GM21367 (cell line): ENCODE data around the gene PTPRB.

Experiments used
- ATAC-seq: cut with Tn5 transposase; IDR thresholded peaks from one replicate; pipeline ENCODE4 v1.9.1; 2021; ENCODE audit not compliant: unreplicated experiment

The PTPRB gene

DNA sequence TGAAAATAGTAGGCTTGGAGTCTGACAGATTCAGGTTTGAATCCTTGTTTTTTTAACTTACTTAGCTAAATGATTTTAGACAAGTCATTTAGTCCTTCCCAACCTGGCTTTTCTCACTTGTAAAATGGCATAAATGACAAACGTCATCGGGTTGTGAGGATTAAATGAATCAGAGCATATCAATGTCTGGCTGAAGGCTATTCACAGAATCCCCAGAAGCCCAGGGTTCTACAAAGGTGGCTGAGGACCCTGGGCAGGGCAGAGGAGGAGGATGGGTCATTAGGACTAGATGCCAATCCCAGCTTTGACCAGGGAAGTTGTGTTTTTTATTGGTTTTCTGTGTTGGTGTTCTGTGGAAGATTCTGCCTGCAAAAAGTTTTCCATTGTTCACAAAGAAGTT, 7.6 kb upstream of the PTPRB start:
- no peak for ATAC-seq

- ATAC-seq, result no peak
Measured at GRCh38 chr12:70643939-70644338, 6.7 kb upstream of the PTPRB start.

DNA sequence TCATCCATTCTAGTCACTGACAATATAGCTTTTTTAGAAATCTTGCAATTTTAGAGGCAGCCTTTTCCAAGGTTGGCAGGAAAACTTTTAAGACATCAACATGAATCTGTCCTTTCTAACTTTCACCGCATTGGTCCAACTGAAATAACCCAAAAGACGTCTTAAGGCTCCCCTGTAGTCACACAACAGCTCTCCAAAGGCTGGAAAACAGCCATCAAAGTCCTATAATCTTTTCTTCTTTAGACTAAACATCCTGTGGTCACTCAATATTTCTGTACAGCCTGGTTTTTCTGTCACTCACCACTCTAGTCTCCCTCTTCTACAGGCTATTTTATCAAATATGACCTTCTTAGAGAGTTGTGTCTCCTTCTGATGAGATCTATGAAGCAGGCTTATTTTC, 4.5 kb upstream of the PTPRB start:
- ATAC-seq, result no peak

DNA sequence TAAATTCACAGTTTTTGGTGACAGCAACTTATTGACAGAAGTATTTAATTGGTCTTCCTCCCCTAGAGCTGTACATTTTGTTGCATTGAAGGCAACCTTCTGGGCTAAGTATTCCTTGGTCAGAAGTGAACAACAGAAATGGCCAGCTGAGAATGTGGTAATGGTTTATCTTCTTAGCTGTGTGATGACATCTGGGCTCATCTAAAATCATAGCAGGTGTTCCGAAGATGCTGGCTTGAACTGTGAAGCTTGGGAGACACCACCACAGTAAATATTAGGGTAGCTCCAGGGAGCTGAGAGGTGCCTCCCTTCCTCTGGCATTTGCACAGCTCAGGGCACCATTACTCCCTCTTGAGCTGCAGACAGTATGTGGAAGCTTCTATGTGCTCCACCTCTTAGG, 3.7 kb upstream of the PTPRB start:
- no peak for ATAC-seq

DNA sequence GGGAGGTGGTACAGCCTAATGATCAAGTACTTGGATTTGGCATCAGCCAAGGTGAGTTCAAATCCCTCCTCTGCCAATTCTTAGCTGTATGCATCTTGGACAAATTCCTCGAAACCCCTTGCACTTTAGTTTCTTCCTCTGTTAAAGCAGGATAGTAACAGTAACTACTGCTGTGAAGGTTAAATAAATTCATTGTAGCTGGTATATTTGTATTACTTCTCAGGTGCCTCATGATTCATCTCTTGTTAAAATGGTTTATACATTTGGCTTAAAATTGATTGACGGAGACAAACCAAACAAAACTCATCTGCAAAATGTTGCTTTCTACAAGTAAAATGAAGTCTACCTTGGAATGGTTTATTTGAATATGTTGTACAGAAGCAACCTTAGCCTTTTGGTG, 2.3 kb upstream of the PTPRB start:
- ATAC-seq, result no peak

DNA sequence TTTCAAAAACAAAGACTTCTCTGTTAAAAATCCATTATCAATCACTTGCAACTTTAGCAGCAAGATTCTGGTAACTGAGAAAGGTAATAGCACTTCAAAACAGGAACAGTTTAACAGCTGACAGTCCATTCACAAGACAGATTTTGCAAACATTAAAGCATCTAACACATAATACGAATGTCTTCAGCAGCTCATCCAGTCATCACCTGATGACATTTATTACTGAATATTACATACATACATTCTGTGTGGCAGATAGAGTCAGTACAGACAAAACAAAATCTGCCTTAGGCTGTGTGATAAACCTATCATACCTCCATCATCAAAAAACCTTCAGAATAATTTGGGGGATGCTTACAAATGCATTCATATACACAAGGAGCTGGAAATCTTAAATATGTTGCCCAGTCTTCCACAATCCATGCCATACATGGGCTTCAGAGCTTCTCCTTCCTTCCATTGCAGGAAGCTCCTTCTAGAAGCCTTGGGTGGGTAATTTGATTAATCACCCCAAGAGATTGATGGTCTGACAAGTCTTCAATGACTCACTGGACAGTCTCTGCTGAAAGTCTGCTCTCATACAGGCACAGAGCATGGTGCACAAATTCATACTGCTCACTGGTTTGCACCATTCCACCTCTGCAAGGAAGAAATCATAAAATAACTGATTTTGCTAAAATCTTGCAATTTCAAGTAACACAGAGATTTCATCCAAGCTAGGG, 1.6 kb upstream of the PTPRB start:
- no peak for ATAC-seq

DNA sequence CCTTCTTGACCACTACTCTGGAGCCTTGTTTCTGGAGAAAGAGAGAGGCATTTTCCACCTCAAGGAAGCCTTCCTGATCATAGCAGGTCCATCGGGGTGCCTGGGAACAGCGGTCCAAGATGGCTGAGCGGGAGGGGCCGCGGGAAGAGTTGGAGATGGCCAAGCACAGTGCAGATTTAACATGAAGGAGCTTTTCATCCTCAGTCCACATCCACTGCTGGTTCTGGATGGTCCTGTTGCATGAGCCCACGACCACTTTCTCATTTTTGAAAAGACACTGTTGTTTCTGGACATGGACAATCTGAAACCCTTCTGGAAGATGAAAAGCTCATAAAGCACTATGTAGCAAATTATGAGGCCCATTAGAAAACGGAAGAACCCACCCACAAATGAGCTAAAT, 1.5 kb downstream of the PTPRB start:
- no peak for ATAC-seq

DNA sequence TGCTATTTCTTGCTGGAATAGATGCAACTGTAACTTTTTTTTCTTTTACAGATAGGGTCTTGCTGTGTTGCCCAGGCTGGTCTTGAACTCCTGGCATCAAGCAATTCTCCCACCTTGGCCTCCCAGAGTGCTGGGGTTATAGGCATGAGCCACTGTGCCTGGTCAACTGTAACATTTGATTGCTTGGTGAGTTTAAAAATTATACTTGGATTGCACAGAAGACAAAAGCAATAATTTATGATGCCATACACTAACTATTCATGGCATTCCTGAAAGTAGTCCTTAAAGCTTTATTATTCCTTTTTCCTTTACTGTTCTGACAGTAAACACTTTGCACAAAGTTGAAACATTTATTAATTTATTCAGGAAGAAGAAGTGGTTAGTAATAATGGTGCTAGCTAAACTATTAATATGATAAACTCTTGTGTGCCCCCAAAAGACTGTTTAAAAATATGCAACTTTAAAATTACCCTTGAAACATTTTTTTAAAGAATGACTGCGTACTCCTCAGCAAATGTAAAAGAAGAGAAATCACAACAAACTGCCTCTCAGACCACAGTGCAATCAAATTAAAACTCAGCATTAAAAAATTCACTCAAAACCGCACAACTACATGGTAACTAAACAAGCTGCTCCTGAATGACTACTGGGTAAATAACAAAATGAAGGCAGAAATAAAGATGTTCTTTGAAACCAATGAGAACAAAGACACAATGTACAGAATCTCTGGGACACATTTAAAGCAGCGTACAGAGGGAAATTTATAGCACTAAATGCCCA, 8.3 kb downstream of the PTPRB start:
- no peak for ATAC-seq

GRCh38 chr12:70627677-70628076, 9.6 kb downstream of the PTPRB start:
- no peak for ATAC-seq

DNA sequence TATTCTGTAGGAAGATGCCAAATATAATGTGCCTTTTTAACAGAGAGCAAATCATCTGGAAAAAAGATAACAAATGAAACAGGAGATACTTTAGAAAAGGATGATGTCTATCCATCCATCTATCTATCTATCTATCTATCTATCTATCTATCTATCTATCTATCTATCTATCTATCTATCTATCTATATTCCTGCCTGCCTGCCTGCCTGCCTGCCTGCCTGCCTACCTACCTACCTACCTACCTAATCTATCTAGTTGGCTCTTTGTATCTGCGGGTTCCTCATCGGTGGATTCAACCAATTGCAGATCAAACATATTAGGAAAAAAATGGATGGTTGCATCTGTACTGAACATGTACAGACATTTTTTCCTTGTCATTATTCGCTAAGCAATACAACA, 11.0 kb downstream of the PTPRB start:
- no peak for ATAC-seq

GRCh38 chr12:70619471-70620152, 17.6 kb downstream of the PTPRB start:
- ATAC-seq, result no peak

- ATAC-seq, result no peak
Measured at GRCh38 chr12:70618371-70618770, 18.9 kb downstream of the PTPRB start.

GRCh38 chr12:70617450-70617849, 19.8 kb downstream of the PTPRB start:
- ATAC-seq, result no peak

GRCh38 chr12:70615174-70615866, 21.9 kb downstream of the PTPRB start:
- no peak for ATAC-seq

DNA sequence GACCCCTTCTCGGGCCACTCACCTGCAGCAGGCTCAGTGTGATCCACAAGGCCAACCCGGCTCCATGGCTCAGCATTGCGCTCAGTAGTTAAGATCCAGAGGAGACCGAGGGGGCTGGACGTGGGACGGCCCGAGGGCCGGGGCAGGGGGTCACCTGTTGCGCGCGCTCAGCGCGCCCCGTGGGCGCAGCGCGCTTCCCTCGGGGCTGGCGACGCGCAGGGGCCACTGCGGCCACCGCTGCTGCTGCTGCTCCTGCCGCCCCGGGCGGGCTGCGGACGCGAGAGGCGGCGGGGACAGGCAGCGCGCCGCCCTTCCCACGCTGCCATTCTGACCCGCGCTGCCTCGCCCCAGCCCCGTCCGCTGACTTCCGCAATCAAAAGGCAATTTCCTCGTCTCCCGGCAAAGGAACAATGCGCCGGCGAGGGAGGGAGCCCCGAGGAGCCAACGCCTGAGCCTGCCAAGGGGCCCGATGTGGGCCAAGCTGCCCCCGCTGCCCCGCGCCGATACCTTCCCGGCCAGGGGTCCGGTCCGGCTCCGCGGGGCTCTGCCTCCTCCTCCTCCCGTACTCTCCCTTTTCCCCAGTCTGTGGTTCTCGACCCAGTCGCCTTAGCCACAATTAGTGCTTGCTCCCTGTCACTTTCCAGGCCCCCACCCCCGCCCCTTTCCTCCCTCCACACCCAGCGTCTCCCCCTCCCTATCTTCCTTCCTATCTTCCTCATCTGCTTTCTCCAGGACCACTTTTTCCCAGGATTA, 27.3 kb downstream of the PTPRB start:
- no peak for ATAC-seq

DNA sequence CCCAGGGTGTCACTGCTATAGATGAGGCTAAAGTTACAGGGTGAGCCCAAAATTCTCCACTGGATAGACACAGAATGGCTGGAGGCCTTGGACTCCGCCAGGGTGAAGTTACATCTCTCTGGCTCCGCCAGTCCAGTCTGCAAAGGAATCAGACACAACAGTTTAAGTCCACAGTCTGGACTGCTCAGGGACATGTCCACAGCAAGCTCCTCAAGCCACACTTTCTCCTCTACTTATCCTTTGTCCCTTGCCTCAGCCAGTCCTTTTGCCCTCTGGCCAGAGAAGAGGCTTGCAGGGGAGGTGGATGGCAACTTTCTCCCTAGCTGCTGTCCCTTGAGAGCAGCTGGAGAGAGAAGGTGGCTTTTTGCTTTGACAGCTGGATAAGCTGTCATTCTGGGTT, 28.0 kb downstream of the PTPRB start:
- no peak for ATAC-seq

GRCh38 chr12:70608184-70608583, 29.0 kb downstream of the PTPRB start:
- ATAC-seq, result no peak

- ATAC-seq, result no peak
Measured at GRCh38 chr12:70607107-70607506, 30.1 kb downstream of the PTPRB start.

- no peak for ATAC-seq
Measured at GRCh38 chr12:70605976-70606375, 31.3 kb downstream of the PTPRB start.

DNA sequence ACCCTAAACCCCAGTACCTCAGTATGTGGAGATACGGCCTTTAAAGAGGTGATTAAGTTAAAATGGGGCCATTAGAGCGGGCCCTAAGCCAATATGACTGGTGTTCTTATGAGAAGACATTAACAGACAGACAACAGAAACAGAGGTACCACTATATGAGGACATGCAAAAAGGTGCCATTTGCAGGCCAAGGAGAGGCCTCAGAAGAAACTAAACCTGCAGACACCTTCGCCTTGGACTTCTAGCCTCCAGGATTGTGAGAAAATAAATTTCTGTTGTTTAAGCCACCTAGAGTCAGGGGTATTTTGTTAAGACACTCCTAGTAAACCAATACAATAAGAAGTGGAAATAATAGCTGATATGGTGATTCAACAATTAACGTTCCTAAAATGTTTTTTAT, 32.6 kb downstream of the PTPRB start:
- no peak for ATAC-seq

- no peak for ATAC-seq
Measured at GRCh38 chr12:70603044-70603443, 34.2 kb downstream of the PTPRB start.
